OCI-LY3 (cell line): Measurements from ENCODE around the gene GAK.
A peak's percentile ranks its signal among the peaks of the same experiment; 100 is the strongest.
"Not testable (repeated sequence)": the region's sequence is repeated elsewhere in the genome, so short reads cannot be mapped to it uniquely, and the experiment has no call there.

Source experiments
- H2AFZ ChIP-seq: fragments of 200-600, 300-600 bp; shearing (Covaris generic); 2 replicates; pipeline ENCODE4 v1.6.0; 2014; ENCODE audit warnings: antibody characterized with exemption, low read depth, low read length
- H3K27ac ChIP-seq: fragments of 200-600, 300-600 bp; sonication (generic); 2 replicates; pipeline ENCODE4 v1.5.1; 2014; ENCODE audit warnings: mild to moderate bottlenecking, low read length, moderate library complexity, mixed read lengths
- H3K27me3 ChIP-seq: fragments of 200-600, 300-600 bp; sonication (generic); 2 replicates; pipeline ENCODE4 v1.6.1; 2014; ENCODE audit warnings: low read depth, low read length, mixed read lengths
- H3K36me3 ChIP-seq: fragments of 200-600, 300-600 bp; sonication (generic); replicated peaks from 2 replicates; pipeline ENCODE3; 2014; ENCODE audit warnings: low read depth, low read length, mixed read lengths
- H3K4me1 ChIP-seq: fragments of 300-600, 200-600 bp; sonication (generic); 2 replicates; pipeline ENCODE4 v1.6.1; 2014; ENCODE audit warnings: low read length, mixed read lengths
- H3K4me2 ChIP-seq: fragments of 200-600, 300-600 bp; sonication (generic); 2 replicates; pipeline ENCODE4 v1.6.1; 2014; ENCODE audit warnings: low read length, mixed read lengths
- H3K4me3 ChIP-seq: fragments of 300-600, 200-600 bp; sonication (generic); 2 replicates; pipeline ENCODE4 v1.5.1; 2014; ENCODE audit warnings: antibody characterized with exemption, mild to moderate bottlenecking, low read length, moderate library complexity
- H3K79me2 ChIP-seq: fragments of 300-600, 200-600 bp; shearing (Covaris generic); 2 replicates; pipeline ENCODE4 v1.6.1; 2014; ENCODE audit warnings: mild to moderate bottlenecking, low read length, mixed read lengths
- H3K9ac ChIP-seq: fragments of 300-600, 200-600 bp; shearing (Covaris generic); 2 replicates; pipeline ENCODE4 v1.6.0; 2014; ENCODE audit warnings: mild to moderate bottlenecking, low read length, moderate library complexity
- H3K9me3 ChIP-seq: fragments of 200-600, 300-600 bp; shearing (Covaris generic); 2 replicates; pipeline ENCODE4 v1.6.1; 2014; ENCODE audit warnings: low read length, mixed read lengths; ENCODE audit not compliant: insufficient read depth
- H4K20me1 ChIP-seq: fragments of 200-600, 300-600 bp; sonication (generic); 2 replicates; pipeline ENCODE4 v1.6.1; 2016; ENCODE audit warnings: low read length, mixed read lengths; ENCODE audit not compliant: insufficient read depth
- CTCF ChIP-seq: fragments of 200-600, 300-600 bp; sonication (generic); IDR thresholded peaks from 2 replicates; pipeline ENCODE4 v1.5.1; 2014; ENCODE audit warnings: antibody characterized with exemption, low read length, low read depth
- EZH2phosphoT487 ChIP-seq: fragments of 200-600 bp; shearing (Covaris generic); IDR thresholded peaks from 2 replicates; pipeline ENCODE4 v1.6.1; 2018; ENCODE audit warnings: antibody characterized with exemption, mixed run types, low read depth

GAK gene

GRCh38 chr4:931194-931959, 739 bp downstream of the GAK start:
- peaks cover 28% of the 10 kb centered on the region for H4K20me1 ChIP-seq

GRCh38 chr4:930827-931193, 1.3 kb downstream of the GAK start:
- Histone ChIP-seq H4K20me1 (peaks cover 34% of the 10 kb centered on the region), H3K4me1 (peaks cover 35% of the 10 kb centered on the region), H2AFZ (no peak overlapping the region), H3K79me2 (peaks cover 52% of the 10 kb centered on the region), H3K9me3 (no peaks in the 10 kb centered on the region), H3K4me3 (peak overlapping the region; percentile 99), H3K9ac (peak overlapping the region; percentile 78), H3K4me2 (peak overlapping the region; percentile 91), H3K36me3 (no peaks in the 10 kb centered on the region), H3K27me3 (peaks cover 17% of the 10 kb centered on the region; the same call in 1 of the 2 replicates), H3K27ac (no peak overlapping the region)
- TF ChIP-seq CTCF = no peak
- TF ChIP-seq EZH2phosphoT487 = no peak

More at GRCh38 chr4:931194-931959, 739 bp downstream of the GAK start:
- Histone ChIP-seq H3K79me2 (peaks cover 46% of the 10 kb centered on the region), H3K27ac (peak overlapping the region; percentile 22; the same call in 1 of the 2 replicates), H3K36me3 (no peaks in the 10 kb centered on the region), H3K9ac (peak overlapping the region; percentile 78), H3K4me2 (peak overlapping the region; percentile 91), H3K27me3 (peaks cover 17% of the 10 kb centered on the region; the same call in 1 of the 2 replicates), H3K4me1 (peaks cover 40% of the 10 kb centered on the region), H3K4me3 (peak overlapping the region; percentile 99), H3K9me3 (no peaks in the 10 kb centered on the region), H2AFZ (no peak overlapping the region; the same call in 1 of the 2 replicates)
- no peak for TF ChIP-seq CTCF
- no peak for TF ChIP-seq EZH2phosphoT487

- peak overlapping the region; percentile 99; the same call in 1 of the 2 replicates for H3K4me3 ChIP-seq
- H3K4me1 ChIP-seq = peaks cover 29% of the 10 kb centered on the region
- peaks cover 59% of the 10 kb centered on the region for H3K79me2 ChIP-seq
- no peak overlapping the region for H3K27ac ChIP-seq
- no peak overlapping the region for H2AFZ ChIP-seq
- peak overlapping the region; percentile 91 for H3K4me2 ChIP-seq
- no peak overlapping the region for H3K9ac ChIP-seq
- no peaks in the 10 kb centered on the region for H3K9me3 ChIP-seq
- TF ChIP-seq CTCF (no peak), EZH2phosphoT487 (no peak)
- peaks cover 41% of the 10 kb centered on the region for H4K20me1 ChIP-seq
- no peaks in the 10 kb centered on the region for H3K36me3 ChIP-seq
- H3K27me3 ChIP-seq = peaks cover 10% of the 10 kb centered on the region; the same call in 1 of the 2 replicates
Observed at GRCh38 chr4:930028-930551, 2.0 kb downstream of the GAK start.

- no peak overlapping the region for H3K4me2 ChIP-seq
- H3K79me2 ChIP-seq = peaks cover 66% of the 10 kb centered on the region
- H3K27ac ChIP-seq = no peak overlapping the region
- no peak overlapping the region for H3K4me3 ChIP-seq
- H3K36me3 ChIP-seq = no peaks in the 10 kb centered on the region
- H3K9me3 ChIP-seq = no peaks in the 10 kb centered on the region
- no peak overlapping the region for H3K9ac ChIP-seq
- H3K4me1 ChIP-seq = peaks cover 28% of the 10 kb centered on the region
- TF ChIP-seq CTCF = no peak
- H4K20me1 ChIP-seq = peaks cover 49% of the 10 kb centered on the region
- no peak overlapping the region for H2AFZ ChIP-seq
- H3K27me3 ChIP-seq = peaks cover 5% of the 10 kb centered on the region; the same call in 1 of the 2 replicates
Observed at GRCh38 chr4:929096-929765, 2.9 kb downstream of the GAK start.

- not testable (repeated sequence) for H3K27ac ChIP-seq, H3K4me2 ChIP-seq, H2AFZ ChIP-seq, H3K9me3 ChIP-seq, H3K9ac ChIP-seq, H3K4me3 ChIP-seq, H3K36me3 ChIP-seq, H3K27me3 ChIP-seq
- H4K20me1 ChIP-seq = peaks cover 56% of the 10 kb centered on the region
- H3K79me2 ChIP-seq = peaks cover 76% of the 10 kb centered on the region
- peaks cover 24% of the 10 kb centered on the region for H3K4me1 ChIP-seq
Observed at GRCh38 chr4:927566-927965, 4.5 kb downstream of the GAK start.
